ENCODE results near the gene LEMD2.

LEMD2 gene

DNA sequence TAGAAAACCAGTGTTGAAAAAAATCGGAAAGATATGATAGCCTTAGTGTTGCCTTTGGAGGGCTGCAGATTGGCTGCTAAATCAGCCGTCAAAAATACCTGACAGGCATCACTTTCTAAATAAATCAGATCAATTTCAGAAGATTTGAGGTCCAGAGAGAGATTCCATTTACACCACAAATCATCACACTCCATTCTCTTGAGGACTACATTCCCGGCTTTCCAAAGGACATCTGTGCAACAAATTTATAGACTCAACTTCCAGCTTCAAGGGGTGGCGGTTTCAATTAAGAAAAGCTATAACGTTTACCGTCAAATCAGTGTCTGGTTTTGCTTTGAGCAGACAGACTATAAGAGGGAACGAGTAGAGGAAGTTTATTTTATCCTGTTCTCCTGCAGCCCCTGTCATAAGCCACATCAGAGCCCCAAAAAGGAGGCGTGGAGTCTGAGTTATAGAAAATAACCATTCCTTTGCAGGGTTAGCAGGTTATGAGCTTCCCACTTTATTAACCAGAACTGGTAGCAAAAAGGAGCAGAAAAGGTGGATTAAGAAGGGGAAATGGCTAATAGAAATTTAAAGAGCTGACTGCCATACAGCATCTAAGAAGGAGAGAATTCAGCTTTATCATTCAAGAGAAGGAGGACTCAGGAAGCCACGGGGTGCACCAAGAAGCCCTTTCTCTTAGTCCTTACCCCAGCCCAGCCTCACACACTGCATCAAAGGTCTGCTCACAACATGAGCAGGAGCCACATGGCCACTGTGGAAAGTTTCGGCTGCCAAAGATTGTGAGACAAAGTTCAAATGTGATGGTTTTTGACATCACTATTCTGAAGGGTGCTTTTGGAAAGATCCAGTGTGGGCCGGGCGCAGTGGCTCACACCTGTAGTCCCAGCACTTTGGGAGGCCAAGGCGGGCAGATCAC, 64.6 kb downstream of the LEMD2 start:
- H3K4me3 ChIP-seq (ENCODE audit: low read depth, low read length): no peak overlapping the region
- TF ChIP-seq, protein P1, sequence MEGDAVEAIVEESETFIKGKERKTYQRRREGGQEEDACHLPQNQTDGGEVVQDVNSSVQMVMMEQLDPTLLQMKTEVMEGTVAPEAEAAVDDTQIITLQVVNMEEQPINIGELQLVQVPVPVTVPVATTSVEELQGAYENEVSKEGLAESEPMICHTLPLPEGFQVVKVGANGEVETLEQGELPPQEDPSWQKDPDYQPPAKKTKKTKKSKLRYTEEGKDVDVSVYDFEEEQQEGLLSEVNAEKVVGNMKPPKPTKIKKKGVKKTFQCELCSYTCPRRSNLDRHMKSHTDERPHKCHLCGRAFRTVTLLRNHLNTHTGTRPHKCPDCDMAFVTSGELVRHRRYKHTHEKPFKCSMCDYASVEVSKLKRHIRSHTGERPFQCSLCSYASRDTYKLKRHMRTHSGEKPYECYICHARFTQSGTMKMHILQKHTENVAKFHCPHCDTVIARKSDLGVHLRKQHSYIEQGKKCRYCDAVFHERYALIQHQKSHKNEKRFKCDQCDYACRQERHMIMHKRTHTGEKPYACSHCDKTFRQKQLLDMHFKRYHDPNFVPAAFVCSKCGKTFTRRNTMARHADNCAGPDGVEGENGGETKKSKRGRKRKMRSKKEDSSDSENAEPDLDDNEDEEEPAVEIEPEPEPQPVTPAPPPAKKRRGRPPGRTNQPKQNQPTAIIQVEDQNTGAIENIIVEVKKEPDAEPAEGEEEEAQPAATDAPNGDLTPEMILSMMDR (IDR thresholded peaks at IDR 0.05; ENCODE audit: low read depth, low read length): no peak

DNA sequence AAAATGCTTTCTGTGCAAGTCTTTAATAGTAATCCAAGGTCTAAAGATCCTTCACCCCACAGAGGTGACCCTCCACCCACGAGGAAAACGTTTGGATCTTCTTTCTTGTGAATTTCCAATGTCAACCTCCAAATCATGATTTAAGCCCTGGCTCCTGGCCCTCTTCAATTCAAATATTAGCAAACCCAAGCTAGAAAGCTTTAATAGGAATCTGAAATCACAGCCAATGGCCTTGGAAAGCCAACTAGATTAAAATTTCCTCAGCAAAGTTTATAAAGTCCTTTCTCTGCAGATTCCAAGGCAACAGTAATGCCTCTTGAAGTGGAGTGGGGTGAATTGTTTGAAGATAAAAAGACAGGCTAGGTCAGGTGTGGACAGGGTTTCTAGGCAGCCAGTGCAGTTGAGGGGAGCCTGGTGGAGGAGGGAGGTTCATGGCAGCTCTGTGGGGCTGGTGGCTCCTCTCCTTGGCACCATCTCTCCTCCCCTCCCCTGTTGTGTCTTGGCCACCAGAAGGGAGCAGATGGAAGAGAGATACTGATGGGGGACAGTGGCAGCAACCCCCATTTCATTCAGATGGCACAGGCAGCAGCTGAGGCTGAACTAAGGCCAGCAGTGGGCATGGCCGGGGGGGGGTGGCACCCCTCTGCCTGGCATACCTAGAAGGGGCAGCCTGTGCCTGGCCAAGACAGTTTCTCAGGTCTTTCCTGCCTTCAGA, 65.4 kb downstream of the LEMD2 start:
- H3K4me3 ChIP-seq (ENCODE audit: low read depth, low read length): no peak overlapping the region
- TF ChIP-seq, protein P1 (IDR thresholded peaks at IDR 0.05; ENCODE audit: low read depth, low read length): no peak

DNA sequence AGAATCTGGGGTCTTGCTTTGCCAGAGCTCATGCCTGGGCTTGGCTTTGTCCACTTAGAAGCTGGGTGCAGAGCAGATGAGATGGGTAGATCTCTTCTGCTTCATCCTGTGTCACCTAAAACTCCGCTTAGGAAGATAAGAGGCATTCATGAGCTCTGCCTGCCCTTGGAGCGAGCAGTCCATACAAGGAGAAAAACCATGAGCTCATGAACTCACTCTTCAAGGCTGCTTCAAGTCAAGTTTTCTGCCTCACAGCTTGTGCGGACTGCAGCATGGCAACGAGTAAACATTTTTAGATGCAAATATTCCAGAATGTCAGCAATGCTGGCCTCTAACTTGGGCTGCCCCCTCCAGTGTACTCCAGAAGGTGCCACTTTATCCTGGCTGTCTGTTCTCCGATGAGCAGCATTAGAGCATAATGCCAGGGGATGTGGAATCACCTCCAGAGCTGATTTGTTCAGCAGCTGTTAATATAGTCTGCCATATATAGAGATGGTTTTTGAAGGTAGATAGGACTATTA, 66.8 kb downstream of the LEMD2 start:
- H3K4me3 ChIP-seq (ENCODE audit: low read depth, low read length): no peak overlapping the region
- TF ChIP-seq, protein P1 (IDR thresholded peaks at IDR 0.05; ENCODE audit: low read depth, low read length): no peak

DNA sequence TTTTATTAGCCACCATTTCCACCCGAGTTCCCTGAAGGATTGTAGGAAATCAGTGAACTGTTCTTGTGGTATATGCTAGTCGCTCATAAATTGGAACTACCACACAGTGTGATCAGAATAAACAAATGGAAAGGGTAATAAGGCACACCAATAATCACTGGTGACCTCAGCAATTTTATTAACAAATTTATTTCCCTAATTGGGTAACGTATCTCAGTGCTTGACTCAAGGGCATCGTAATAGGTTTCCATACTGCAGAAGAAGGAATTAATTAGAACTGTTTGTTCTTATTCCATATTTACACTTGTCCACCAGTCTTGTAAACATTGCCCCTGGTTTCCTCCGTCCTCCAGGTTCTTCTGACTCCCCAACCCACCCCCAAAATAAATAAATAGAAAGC, 67.4 kb downstream of the LEMD2 start:
- TF ChIP-seq, protein P1 (IDR thresholded peaks at IDR 0.05; ENCODE audit: low read depth, low read length): no peak
- H3K4me3 ChIP-seq (ENCODE audit: low read depth, low read length): no peak overlapping the region

Data from WI38 (cell line).